HG03520 (cell line): ENCODE data around the gene DCDC2.
A peak's percentile ranks its signal among the peaks of the same experiment; 100 is the strongest.
"Not testable (repeated sequence)": the region's sequence is repeated elsewhere in the genome, so short reads cannot be mapped to it uniquely, and the experiment has no call there.

ENCODE experiments used
- ATAC-seq: cut with Tn5 transposase; IDR thresholded peaks from one replicate; pipeline ENCODE4 v1.9.1; 2021; ENCODE audit warnings: mild to moderate bottlenecking, moderate library complexity; ENCODE audit not compliant: unreplicated experiment

DCDC2 gene

GRCh38 chr6:24273096-24273870 is 84.6 kb downstream of the DCDC2 start:
- ATAC-seq: no peak

GRCh38 chr6:24272553-24272952 is 85.3 kb downstream of the DCDC2 start:
- no peak for ATAC-seq

- ATAC-seq: no peak
These were observed 85.7 kb downstream of the DCDC2 start for GRCh38 chr6:24272148-24272547.

- ATAC-seq: no peak
These were observed 87.8 kb downstream of the DCDC2 start for GRCh38 chr6:24270011-24270410.

- ATAC-seq: not testable (repeated sequence)
These were observed 99.6 kb downstream of the DCDC2 start for GRCh38 chr6:24258214-24258613.

GRCh38 chr6:24257282-24257681 is 100.6 kb downstream of the DCDC2 start:
- ATAC-seq: no peak

- peak; percentile 93 for ATAC-seq
These were observed 102.2 kb downstream of the DCDC2 start for GRCh38 chr6:24255676-24256075.

GRCh38 chr6:24253360-24253759 is 104.5 kb downstream of the DCDC2 start:
- no peak for ATAC-seq

- ATAC-seq: no peak
These were observed 105.6 kb downstream of the DCDC2 start for GRCh38 chr6:24252280-24252679.

GRCh38 chr6:24251339-24251738 is 106.5 kb downstream of the DCDC2 start:
- ATAC-seq: no peak

GRCh38 chr6:24249926-24250325 is 107.9 kb downstream of the DCDC2 start:
- ATAC-seq: no peak

- ATAC-seq: no peak
These were observed 112.6 kb downstream of the DCDC2 start for GRCh38 chr6:24245275-24245674.

GRCh38 chr6:24242924-24243323 is 114.9 kb downstream of the DCDC2 start:
- ATAC-seq: no peak

- ATAC-seq: not testable (repeated sequence)
These were observed 116.1 kb downstream of the DCDC2 start for GRCh38 chr6:24241779-24242178.

- ATAC-seq: no peak
These were observed 116.9 kb downstream of the DCDC2 start for GRCh38 chr6:24240943-24241342.

GRCh38 chr6:24240380-24240928 is 117.4 kb downstream of the DCDC2 start:
- ATAC-seq: no peak

- ATAC-seq: no peak
These were observed 119.2 kb downstream of the DCDC2 start for GRCh38 chr6:24238700-24239099.

GRCh38 chr6:24236779-24237178 is 121.1 kb downstream of the DCDC2 start:
- ATAC-seq: not testable (repeated sequence)

- no peak for ATAC-seq
These were observed 123.9 kb downstream of the DCDC2 start for GRCh38 chr6:24233813-24234442.

GRCh38 chr6:24231438-24231977 is 126.4 kb downstream of the DCDC2 start:
- ATAC-seq: no peak

- ATAC-seq: no peak
These were observed 128.0 kb downstream of the DCDC2 start for GRCh38 chr6:24229696-24230405.
